HG03095 (cell line): ENCODE results near the gene EMB.
"Not testable (repeated sequence)": the region's sequence is repeated elsewhere in the genome, so short reads cannot be mapped to it uniquely, and the experiment has no call there.

Experiments used
- ATAC-seq: cut with Tn5 transposase; IDR thresholded peaks from one replicate; pipeline ENCODE4 v1.9.1; 2021; ENCODE audit warnings: moderate library complexity; ENCODE audit not compliant: unreplicated experiment

Gene EMB

DNA sequence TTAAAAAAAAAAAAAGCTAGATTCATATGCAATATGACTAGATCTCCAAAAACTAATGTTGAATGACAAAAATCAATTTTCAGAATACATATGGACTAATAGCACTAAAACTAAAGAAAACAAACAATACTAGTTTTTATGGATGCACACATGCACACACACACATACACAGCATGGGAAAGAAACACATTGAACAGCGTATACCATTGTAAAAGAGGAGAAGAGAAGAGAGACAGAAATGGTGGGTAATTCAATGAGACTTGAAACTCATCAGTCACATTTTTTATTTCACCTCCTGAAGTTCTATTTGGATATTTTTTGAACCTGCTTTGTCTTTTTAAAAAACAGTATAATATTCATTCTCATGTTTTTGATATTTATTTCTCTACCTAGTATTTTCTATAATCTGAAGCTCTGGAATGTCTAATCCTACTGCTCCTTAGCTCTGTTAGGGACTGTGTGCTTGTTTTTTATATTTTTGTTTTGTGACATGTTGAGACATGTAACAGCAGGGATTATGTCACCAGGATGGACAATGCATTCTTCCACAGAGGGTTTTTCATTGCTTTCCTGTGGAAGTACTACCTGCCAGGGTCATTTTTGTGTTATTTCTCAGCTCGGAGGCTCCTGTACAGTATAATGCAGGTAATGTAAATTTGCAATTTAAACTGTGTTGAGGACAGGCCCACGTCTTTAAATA lies 17.8 kb downstream of the EMB start:
- not testable (repeated sequence) for ATAC-seq

DNA sequence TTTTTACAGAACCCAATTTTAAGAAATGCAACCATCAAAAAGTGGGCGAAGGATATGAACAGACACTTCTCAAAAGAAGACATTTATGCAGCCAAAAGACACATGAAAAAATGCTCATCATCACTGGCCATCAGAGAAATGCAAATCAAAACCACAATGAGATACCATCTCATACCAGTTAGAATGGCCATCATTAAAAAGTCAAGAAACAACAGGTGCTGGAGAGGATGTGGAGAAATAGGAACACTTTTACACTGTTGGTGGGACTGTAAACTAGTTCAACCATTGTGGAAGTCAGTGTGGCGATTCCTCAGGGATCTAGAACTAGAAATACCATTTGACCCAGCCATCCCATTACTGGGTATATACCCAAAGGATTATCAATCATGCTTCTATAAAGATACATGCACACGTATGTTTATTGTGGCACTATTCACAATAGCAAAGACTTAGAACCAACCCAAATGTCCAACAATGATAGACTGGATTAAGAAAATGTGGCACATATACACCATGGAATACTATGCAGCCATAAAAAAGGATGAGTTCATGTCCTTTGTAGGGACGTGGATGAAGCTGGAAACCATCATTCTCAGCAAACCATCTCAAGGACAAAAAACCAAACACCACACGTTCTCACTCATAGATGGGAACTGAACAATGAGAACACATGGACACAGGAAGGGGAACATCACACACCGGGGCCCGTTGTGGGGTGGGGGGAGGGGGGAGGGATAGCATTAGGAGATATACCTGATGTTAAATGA lies 19.7 kb downstream of the EMB start:
- not testable (repeated sequence) for ATAC-seq

DNA sequence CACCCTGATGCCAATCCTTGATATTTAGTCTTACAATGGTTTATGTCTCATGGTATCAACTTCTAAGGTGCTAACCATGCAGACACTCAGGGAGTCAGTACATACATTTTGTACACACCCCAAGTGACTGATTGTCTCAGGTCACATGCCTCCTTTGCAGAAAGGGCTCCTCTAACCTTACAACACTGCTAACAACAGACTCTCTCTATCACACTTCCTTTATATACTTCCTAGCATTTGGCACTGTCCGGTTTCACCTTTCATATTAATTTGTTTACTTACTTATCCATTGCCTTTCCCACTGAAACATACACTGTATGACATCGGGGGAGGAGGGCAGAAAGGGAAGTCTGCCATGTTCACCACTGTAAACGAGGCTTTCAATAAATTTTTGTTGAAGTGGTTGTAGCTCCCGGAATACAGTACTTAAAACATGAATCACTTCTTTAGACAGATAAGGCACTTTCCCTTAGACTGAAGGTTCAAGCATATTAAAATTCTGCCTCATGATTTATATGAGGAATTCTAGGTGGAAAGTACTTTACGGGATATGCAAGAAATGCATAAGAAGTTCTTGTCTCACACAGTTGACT lies 20.6 kb downstream of the EMB start:
- no peak for ATAC-seq

DNA sequence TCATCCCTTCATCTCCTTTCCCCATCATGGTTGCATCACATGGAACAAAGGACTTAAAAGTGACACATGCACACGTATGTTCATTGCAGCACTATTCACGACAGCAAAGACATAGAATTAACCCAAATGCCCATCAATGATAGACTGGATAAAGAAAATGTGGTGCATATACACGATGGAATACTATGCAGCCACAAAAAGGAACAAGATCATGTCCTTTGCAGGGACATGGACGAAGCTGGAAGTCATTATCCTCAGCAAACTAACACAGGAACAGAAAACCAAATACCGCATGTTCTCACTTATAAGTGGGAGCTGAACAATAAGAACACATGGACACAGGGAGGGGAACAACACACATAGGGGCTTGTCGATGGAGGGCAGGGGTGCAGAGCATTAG lies 21.4 kb downstream of the EMB start:
- not testable (repeated sequence) for ATAC-seq

DNA sequence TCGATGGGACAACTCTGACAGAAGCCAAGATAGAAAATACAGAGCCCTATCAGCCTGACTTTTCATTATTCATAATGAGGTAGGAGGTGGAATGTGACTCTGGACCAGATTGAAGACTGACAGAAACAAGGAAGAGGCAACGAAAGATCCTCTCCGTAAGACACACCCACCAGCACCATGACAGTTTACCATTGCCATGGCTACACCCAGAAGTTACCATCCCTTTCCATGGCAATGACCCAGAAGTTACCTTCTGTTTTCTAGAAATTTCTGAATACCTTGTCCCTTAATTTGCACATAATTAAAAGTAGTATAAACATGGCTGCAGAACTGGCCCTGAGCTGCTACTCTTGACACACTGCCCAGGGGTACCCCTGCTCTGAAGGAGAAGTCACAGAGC lies 24.5 kb downstream of the EMB start:
- ATAC-seq: not testable (repeated sequence)

DNA sequence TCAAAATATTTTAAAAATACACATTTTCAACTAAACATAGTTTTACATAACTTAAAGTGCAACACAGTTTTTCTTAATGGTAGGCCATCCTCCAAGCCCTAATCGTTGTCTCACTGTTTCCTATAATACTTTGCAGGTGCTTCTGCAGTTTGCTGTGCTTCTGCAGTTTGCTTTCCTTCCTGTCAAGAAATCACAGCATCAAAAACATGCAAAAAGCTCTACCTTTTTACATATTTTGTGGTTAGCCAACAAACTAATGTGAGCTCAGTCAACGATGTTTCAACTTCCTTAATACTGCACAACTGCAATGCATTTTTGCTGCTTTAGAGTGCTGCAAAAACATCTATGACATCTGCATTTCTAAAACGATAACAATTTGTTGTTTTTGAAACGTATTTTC lies 25.2 kb downstream of the EMB start:
- peak; percentile 86 for ATAC-seq

DNA sequence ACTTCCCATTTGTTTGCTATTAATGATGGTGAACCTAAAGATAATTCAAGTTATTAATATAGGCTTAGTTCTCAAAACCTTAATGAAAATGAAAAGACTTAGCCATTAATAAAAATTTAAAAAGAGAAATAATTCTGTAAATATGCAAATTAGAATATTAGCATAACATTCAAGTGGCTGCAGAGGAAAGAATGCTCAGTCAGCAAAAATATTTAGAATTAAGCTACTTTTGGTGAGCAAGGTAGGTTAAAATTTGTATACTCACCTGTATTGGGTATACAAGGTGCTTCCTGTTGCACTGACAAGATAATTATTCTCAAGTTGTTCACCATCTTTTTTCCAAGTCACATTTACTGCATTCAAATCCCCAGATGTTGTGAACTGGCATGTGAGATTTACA lies 30.2 kb downstream of the EMB start:
- ATAC-seq: not testable (repeated sequence)

DNA sequence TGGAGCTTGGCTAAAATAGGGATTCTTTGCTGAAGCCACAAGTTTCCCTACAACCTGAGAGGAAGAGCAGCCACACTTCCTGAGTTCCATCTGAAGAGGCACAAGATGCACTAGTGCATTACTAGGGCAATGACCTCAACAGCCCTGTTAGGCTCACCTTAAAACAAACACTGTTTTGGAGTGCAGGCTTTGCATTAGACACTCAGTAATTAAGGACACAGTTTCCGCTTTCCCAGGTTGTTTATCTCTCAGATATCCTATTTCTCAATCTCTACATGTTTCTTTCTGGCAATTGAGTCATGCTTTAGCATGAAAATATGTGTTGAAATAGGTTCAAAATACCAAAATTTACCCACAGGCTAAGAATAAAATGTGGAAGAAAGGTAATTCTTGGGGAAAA lies 34.2 kb downstream of the EMB start:
- ATAC-seq: no peak

DNA sequence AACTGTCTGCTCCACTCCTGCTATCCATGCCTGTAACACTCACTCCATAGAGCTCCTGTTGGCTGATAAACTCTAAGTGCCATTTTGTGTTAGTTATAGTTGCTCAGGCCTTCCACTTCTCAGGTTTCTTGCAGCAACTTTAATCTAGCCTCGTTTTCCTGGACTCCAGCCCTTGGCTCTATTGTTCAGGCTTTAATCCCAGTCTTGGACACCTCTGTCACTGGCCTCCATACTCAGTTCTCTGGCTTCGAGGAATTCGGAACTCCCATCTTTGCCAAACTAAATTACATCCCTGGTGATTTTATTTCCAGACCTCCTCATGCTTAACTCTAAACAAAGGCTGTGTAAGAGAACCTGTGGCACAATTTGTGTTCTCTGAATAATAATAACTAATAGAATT lies 39.8 kb downstream of the EMB start:
- no peak for ATAC-seq

DNA sequence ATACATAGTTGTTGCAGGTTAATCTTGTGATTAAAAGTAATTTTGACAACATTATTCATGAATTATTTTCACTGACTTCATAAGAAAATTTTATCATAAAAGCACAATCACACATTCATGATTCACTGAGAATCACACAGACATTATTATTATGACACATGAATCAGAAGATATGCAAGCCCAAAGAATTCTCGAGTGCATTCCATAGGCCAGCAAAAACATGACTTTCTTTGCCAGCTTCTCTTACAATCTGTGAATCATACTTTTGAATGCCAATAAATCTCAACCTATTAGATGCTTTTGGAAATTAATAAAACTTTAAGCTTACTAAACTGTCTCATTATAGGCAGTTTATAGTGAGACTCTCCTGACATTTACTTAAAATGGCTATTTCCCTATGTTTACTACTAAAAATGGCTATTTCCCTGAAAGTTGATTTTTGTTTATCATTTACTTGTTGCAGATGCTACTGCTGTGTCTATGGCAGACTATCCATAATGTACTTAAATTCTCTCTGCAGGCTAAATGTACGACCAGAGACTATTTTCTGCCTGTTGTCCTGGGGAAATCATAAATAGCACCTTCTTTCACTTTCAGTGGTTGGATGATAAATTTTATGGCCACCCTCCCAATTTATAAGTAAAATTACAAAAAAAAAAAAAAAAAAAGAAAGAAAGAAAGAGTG lies 47.0 kb downstream of the EMB start:
- not testable (repeated sequence) for ATAC-seq

DNA sequence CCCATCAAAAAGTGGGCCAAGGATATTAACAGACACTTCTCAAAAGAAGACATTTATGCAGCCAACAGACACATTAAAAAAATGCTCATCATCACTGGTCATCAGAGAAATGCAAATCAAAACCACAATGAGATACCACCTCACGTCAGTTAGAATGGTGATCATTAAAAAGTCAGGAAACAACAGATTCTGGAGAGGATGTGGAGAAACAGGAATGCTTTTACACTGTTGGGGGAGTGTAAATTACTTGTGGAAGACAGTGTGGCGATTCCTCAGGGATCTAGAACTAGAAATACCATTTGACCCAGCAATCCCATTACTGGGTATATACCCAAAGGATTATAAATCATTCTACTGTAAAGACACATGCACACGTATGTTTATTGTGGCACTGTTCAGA lies 48.8 kb downstream of the EMB start:
- ATAC-seq: not testable (repeated sequence)

DNA sequence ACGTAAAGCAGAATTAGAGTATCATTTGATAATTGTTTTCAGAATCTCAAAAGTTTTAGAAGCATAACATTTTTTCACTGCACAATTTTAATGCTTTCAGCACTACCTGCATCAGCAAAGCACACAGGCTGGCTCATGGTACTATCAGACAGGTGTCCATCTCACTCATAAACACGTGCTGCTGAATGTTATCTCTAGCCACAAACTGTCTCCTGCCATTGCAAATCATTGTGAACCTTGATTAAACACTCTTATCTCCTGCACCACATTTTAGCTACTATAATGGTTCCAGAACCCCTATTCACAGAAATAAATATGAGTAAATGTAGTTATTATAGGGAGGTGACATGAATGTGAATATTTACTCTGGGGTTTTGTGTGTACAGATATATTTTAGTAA lies 56.7 kb downstream of the EMB start:
- ATAC-seq: not testable (repeated sequence)

DNA sequence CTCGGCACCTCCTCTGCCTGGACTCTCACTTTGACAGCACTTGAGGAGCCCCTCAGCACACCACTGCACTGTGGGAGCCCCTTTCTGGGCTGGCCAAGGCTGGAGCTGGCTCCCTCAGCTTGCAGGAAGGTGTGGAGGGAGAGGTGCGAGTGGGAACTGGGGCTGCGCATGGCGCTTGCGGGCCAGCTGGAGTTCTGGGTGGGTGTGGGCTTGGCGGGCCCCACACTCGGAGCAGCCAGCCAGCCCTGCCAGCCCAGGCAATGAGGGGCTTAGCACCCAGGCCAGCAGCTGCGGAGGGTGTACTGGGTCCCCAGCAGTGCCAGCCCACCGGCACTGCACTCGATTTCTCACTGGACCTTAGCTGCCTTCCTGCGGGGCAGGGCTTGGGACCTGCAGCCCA lies 64.4 kb downstream of the EMB start:
- ATAC-seq: not testable (repeated sequence)

DNA sequence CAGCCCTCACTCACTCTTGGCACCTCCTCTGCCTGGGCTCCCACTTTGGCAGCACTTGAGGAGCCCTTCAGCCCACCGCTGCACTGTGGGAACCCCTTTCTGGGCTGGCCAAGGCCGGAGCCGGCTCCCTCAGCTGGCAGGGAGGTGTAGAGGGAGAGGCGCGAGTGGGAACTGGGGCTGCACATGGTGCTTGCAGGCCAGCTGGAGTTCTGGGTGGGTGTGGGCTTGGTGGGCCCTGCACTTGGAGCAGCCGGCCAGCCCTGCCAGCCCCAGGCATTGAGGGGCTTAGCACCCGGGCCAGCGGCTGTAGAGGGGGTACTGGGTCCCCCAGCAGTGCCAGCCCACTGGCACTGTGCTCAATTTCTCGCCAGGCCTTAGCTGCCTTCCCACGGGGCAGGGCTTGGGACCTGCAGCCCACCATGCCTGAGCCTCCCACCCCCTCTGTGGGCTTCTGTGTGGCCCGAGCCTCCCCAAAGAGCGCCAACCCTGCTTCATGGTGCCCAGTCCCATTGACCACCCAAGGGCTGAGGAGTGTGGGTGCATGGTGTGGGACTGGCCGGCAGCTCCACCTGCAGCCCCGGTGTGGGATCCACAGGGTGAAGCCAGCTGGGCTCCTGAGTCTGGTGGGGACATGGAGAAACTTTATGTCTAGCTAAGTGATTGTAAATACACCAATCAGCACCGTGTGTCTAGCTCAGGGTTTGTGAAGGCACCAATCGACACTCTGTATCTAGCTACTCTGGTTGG lies 71.6 kb downstream of the EMB start:
- ATAC-seq: not testable (repeated sequence)

DNA sequence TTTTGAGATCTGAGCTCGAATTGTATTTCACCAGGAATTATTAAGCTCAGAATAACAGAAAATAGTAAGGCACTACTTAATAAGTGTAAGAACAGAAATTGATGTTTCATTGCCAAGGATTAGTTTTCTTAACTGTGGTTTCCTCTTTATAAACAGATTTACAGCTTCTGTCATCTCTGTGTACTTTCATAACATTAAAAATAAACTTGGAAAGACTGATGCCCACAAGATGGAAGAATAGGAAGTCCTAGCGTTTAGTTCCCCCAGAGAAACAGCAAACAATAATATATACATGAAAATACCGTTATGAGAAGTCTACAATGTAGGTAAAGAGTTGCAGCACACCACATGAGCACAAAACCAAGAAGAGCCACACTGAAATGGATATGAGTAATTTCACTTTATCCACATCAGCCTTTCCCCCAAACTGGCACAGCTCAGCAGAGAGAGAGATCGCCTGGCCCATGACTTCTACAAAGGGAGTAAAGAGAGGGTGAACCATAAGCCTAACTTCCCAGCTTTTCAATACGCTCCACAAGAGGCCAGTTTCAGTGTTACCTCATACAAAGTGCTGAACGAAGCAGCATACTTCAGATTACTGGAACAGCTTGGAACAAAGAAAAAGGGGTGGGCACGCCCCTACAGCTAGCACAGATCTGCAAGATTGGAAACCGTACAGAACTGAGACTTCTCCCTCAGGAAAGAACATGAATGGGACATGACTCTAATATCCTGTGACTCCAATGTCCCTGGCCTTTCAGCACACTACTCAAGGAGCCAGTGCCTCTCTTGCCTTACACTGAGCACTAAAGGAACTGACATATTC lies 75.4 kb downstream of the EMB start:
- no peak for ATAC-seq

DNA sequence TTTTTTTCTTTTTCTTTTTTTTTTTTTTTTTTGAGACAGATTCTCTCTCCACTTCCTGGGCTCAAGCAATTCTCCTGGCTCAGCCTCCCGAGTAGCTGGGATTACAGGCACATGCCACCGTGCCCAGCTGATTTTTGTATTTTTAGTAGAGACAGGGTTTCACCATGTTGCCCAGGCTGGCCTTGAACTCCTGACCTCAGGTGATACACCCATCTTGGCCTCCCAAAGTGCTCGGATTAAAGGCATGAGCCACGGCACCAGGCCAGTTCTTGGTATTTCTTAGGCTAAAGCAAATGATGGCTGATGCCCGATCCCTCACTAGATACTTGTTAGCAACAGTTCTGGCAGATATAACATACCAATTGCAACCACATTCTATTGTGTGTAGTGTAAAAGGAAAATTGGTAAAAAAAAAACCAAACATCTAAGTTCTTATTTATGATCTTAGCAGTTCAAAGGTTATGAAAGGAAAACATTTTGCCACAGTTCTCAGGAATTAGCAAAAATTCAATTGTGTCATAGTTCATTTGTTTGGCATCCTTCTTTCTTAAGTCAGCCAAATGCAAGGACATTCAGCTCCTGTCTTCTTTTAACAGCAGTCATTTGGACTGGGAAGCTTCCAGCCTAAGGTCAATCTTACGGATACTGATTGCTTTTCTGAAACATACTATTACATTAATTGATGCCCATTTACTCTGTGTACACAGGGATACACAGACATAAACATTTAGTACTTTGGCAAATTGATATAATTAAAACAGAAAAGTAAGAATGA lies 76.4 kb downstream of the EMB start:
- ATAC-seq: not testable (repeated sequence)

DNA sequence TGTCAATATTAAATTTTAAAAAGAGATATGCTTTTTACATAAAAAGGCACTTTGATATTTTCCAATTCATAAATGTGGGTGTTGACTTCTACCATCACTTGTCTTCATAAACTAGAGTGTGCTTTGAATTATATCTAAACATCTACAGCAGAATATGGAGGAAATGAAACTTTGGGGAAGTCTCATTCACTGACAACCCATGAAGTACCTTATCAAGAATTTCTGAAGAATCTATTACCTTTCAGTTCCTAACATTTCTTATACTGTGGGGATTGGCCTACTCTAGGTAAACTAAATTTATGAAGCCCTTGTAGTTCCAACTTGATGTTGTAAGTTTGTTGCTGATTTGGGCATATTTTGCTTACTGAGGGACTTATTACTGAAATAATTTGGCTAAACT lies 81.9 kb downstream of the EMB start:
- no peak for ATAC-seq

DNA sequence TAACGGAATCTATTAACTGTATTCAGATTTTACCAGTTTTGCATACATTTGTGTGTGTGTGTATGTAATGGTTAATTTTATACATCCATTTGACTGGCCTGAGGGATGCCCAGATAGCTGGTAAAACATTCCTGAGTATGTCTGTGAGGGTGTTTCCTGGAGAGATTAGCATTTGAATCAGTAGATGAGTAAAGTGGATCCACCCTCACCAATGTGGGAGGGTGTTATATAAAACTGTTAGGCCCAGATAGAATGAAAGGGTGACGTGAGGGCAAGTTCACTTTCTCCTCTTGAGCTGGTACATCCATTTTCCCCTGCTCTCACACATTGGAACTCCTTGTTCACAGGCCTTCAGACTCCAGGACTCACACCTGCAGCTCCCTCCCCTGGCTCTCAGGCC lies 88.7 kb downstream of the EMB start:
- no peak for ATAC-seq
